ENCODE data around the gene FDX2.
"Not testable (repeated sequence)": the region's sequence is repeated elsewhere in the genome, so short reads cannot be mapped to it uniquely, and the experiment has no call there.

The FDX2 gene

DNA sequence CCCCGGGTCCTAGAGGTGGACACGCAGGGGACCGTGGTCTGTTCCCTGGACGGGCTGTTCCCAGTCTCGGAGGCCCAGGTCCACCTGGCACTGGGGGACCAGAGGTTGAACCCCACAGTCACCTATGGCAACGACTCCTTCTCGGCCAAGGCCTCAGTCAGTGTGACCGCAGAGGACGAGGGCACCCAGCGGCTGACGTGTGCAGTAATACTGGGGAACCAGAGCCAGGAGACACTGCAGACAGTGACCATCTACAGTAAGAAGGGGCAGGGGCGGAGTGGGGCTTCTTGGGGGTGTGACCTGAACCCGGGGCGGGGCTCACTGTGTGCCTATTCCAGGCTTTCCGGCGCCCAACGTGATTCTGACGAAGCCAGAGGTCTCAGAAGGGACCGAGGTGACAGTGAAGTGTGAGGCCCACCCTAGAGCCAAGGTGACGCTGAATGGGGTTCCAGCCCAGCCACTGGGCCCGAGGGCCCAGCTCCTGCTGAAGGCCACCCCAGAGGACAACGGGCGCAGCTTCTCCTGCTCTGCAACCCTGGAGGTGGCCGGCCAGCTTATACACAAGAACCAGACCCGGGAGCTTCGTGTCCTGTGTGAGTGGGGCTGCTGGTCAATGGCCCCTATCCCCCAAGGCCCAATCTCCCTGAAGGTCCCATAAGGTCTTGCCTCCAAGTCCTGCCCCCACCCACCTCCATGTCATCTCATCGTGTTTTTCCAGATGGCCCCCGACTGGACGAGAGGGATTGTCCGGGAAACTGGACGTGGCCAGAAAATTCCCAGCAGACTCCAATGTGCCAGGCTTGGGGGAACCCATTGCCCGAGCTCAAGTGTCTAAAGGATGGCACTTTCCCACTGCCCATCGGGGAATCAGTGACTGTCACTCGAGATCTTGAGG lies 31.5 kb downstream of the FDX2 start:
- TF ChIP-seq ZNF384 (IDR thresholded peaks at IDR 0.05) (no peak), FOXM1 (IDR thresholded peaks at IDR 0.05; ENCODE audit: borderline replicate concordance) (no peak), SUZ12 (IDR thresholded peaks at IDR 0.05) (no peak), L3MBTL2 (conservative IDR thresholded peaks at IDR 0.05) (no peak), ELF4 (IDR thresholded peaks at IDR 0.05) (no peak)
- no peak for DNase-seq (ENCODE audit: extremely low spot score)
- ChIA-PET CTCF (no interaction called here), POLR2A (interaction anchor here (2.3 kb wide), 1 partner anchor 96 kb away, joined by 7 read pairs; the partner anchor contains the start of gene TYK2)

DNA sequence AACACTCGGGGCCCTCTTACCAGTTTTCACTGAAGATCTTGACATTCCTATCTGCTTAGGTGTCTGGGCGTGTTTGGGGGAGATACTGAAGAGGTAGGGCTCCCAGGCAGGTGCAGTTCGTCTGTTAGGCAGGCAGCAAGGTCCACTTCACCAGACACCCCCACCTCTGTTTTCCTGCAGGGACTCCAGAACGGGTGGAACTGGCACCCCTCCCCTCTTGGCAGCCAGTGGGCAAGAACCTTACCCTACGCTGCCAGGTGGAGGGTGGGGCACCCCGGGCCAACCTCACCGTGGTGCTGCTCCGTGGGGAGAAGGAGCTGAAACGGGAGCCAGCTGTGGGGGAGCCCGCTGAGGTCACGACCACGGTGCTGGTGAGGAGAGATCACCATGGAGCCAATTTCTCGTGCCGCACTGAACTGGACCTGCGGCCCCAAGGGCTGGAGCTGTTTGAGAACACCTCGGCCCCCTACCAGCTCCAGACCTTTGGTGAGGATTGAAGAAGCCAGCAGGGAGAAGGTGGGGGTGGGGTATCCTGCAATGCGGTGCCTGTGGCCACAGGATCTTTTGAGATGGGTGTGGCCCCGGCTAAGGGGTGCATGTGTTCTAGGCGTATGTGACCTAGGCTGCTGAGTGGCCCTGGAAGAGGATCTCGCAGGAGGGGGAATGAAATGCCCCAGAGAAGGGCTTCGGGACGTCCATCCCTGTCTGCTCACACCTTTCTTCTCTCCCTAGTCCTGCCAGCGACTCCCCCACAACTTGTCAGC lies 32.3 kb downstream of the FDX2 start:
- POLR2A ChIA-PET, result no interaction called here
- CTCF ChIA-PET, result no interaction called here
- DNase-seq (ENCODE audit: extremely low spot score), result no peak
- TF ChIP-seq ELF4 (IDR thresholded peaks at IDR 0.05) (no peak), NFRKB (IDR thresholded peaks at IDR 0.05) (no peak), TARDBP (IDR thresholded peaks at IDR 0.05) (no peak), LEF1 (IDR thresholded peaks at IDR 0.05; ENCODE audit: borderline replicate concordance) (no peak), SP1 (IDR thresholded peaks at IDR 0.05) (no peak), SUZ12 (IDR thresholded peaks at IDR 0.05) (no peak), ZNF384 (IDR thresholded peaks at IDR 0.05) (no peak), FOXA1 (IDR thresholded peaks at IDR 0.05) (no peak), FOXK2 (IDR thresholded peaks at IDR 0.05) (no peak), L3MBTL2 (conservative IDR thresholded peaks at IDR 0.05) (no peak), HDGF (IDR thresholded peaks at IDR 0.05; ENCODE audit: borderline replicate concordance) (no peak), CTBP1 (IDR thresholded peaks at IDR 0.05; ENCODE audit: borderline replicate concordance) (no peak), FOXM1 (IDR thresholded peaks at IDR 0.05; ENCODE audit: borderline replicate concordance) (no peak), BHLHE40 (IDR thresholded peaks at IDR 0.05; ENCODE audit: borderline replicate concordance) (no peak), ARNT (IDR thresholded peaks at IDR 0.05) (no peak)
- TF ChIP-seq, protein P1, sequence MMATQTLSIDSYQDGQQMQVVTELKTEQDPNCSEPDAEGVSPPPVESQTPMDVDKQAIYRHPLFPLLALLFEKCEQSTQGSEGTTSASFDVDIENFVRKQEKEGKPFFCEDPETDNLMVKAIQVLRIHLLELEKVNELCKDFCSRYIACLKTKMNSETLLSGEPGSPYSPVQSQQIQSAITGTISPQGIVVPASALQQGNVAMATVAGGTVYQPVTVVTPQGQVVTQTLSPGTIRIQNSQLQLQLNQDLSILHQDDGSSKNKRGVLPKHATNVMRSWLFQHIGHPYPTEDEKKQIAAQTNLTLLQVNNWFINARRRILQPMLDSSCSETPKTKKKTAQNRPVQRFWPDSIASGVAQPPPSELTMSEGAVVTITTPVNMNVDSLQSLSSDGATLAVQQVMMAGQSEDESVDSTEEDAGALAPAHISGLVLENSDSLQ (IDR thresholded peaks at IDR 0.05), result no peak

DNA sequence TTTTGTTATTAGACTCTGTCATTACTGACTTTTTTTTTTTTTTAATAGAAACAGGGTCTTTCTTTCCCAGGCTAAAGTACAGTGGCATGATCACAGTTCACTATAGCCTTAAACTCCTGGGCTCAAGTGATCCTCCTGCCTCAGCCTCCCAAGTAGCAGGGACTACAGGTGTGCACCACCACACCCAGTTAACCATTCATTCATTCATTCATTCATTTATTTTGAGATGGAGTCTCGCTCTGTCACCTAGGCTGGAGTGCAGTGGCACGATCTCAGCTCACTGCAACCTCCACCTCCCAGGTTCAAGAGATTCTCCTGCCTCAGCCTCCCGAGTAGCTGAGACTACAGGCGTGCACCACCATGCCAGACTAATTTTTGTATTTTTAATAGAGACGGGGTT lies 33.8 kb downstream of the FDX2 start:
- CTCF ChIA-PET; DNase-seq (ENCODE audit: extremely low spot score); POLR2A ChIA-PET: not testable (repeated sequence)

DNA sequence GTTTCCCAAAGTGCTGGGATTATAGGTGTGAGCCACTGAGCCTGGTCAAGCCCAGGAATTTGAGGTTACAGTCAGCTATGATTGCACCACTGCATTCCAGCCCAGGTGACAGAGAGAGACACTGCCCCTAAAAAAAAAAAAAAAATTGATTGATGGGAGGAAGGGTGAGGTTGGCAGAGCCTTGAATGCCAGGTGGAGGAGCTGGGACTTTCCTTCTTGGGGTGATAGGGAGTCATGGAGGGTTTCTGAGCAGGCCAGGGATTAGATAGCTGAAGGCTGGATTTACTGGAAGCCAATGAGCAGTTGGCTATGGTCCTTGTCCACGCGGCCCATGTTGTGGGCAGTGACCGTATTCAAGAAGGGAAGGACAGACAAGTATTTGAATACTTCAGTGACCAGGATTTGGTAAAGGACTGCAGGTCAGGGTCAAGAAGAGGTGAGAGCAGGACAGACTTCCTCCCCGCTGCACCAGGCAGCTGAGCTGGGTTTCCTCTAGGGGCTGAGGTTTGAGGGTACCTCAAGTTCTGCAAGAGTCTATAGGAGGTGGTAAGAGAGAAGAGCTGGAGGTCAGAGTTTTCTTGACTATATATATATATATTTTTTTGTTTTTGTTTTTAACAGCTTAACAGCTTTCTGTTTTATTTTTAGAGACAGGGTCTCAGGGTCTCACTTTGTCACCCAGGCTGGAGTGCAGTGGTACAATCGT lies 35.9 kb downstream of the FDX2 start:
- TF ChIP-seq HDGF (IDR thresholded peaks at IDR 0.05; ENCODE audit: borderline replicate concordance) (no peak), NFRKB (IDR thresholded peaks at IDR 0.05) (no peak), CTBP1 (IDR thresholded peaks at IDR 0.05; ENCODE audit: borderline replicate concordance) (no peak), BHLHE40 (IDR thresholded peaks at IDR 0.05; ENCODE audit: borderline replicate concordance) (no peak), TARDBP (IDR thresholded peaks at IDR 0.05) (no peak), SP1 (IDR thresholded peaks at IDR 0.05) (no peak), L3MBTL2 (conservative IDR thresholded peaks at IDR 0.05) (no peak), ELF4 (IDR thresholded peaks at IDR 0.05) (no peak), ARNT (IDR thresholded peaks at IDR 0.05) (no peak), ZNF384 (IDR thresholded peaks at IDR 0.05) (no peak)
- TF ChIP-seq, protein P1 (IDR thresholded peaks at IDR 0.05), result no peak
- no peak for DNase-seq (ENCODE audit: extremely low spot score)
- POLR2A ChIA-PET, result interaction anchor here (0.9 kb wide), 1 partner anchor 9 kb away, joined by 4 read pairs; the partner anchor contains the start of gene ICAM5
- CTCF ChIA-PET, result interaction anchor here (0.6 to 1.7 kb wide), 6 partner anchors 10 to 109 kb away, joined by 3 to 6 read pairs (median 3); partner anchors contain the start of gene ICAM5

DNA sequence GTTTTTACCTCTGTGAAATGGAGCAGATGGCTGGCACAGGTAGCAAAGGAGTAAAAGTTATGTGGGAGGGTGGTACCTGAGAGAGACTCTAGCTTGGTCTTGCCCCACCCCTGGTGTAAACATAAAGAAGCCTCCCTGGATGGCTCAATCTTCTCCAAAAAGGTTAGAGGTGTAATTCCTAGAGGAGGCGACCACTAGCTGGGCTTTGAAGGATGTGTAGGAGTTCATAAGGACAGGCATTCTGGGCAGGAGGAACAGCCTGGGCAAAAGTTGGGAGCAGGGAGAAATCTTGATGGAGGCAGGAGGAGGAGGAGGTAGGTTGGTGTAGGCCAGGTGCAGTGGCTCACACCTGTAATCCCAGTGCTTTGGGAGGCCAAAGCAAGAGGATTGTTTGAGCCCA lies 36.9 kb downstream of the FDX2 start:
- TF ChIP-seq CTBP1 (IDR thresholded peaks at IDR 0.05; ENCODE audit: borderline replicate concordance) (no peak), ELF4 (IDR thresholded peaks at IDR 0.05) (no peak), LEF1 (IDR thresholded peaks at IDR 0.05; ENCODE audit: borderline replicate concordance) (no peak), NFRKB (IDR thresholded peaks at IDR 0.05) (no peak)
- no peak for DNase-seq (ENCODE audit: extremely low spot score)
- ChIA-PET POLR2A (no interaction called here), CTCF (interaction anchor here (1.7 kb wide), 1 partner anchor 9 kb away, joined by 5 read pairs; no protein-coding TSS in a partner anchor)

DNA sequence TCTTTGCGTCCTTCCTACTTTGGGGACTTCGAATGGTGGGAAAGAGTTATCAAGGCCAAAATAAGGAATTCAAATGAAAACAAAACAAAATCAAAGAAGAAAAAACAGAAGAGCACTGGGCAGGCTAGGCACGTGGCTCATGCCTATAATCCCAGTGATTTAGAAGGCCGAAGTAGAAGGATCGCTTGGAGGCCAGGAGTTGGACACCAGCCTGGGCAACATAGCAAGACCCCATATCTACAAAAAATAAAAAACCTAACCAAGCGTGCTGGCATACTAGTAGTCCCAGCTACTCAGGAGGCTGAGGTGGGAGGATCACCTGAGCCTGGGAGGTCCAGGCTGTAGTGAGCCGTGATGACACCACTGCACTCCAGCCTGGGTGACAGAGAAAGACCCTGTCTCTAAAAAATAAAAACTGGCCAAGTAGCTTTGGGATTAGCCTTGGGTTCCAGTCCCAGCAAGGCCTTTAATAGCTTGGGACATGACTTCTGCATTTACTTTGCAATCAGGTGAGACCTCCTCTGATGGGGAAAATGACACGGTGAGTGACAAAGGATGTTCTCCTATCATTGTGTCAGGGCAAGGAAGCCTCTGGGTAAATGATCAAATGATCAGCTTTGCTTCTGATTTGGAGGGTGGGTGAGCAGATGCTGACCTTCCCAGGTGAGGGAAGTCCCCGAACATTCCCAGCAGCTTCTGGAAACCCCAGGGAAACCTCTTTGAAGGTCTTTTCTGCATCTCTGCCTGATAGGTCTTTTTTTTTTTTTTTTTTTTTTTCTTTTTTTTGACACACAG lies 37.8 kb downstream of the FDX2 start:
- POLR2A ChIA-PET, result interaction anchor here (1.2 to 1.4 kb wide), 2 partner anchors 12 to 103 kb away, joined by 3 to 5 read pairs; partner anchors contain the start of genes ICAM5 and TYK2
- no peak for DNase-seq (ENCODE audit: extremely low spot score)
- CTCF ChIA-PET, result interaction anchor here (1.0 to 1.7 kb wide), 2 partner anchors 8 to 110 kb away, joined by 3 to 5 read pairs; no protein-coding TSS in a partner anchor
- no peak for TF ChIP-seq FOXK2 (IDR thresholded peaks at IDR 0.05)
- TF ChIP-seq FOXM1 (IDR thresholded peaks at IDR 0.05; ENCODE audit: borderline replicate concordance), result no peak
- no peak for TF ChIP-seq SUZ12 (IDR thresholded peaks at IDR 0.05)
- TF ChIP-seq TARDBP (IDR thresholded peaks at IDR 0.05), result no peak

Data from HEK293T (cell line).